LNCaP clone FGC (cell line): ENCODE data around the gene GRIK3.

Experiments used
- DNase-seq: peaks from one replicate; pipeline ENCODE4 v3.0.0-alpha.2; 2011; ENCODE audit warnings: low read depth
- H3K4me3 ChIP-seq: 2 replicates; pipeline ENCODE4 v1.5.1; 2011; ENCODE audit warnings: mild to moderate bottlenecking, low read depth, low read length, control low read depth
- CTCF ChIP-seq: IDR thresholded peaks from 2 replicates; pipeline ENCODE4 v1.5.1; 2012; ENCODE audit warnings: mild to moderate bottlenecking; ENCODE audit not compliant: control insufficient read depth, insufficient read depth; ENCODE audit errors: extremely low read depth

Gene GRIK3

GRCh38 chr1:36766481-36766880 is 267.8 kb downstream of the GRIK3 start:
- no peak for TF ChIP-seq CTCF
- DNase-seq, result no peak
- no peak overlapping the region for H3K4me3 ChIP-seq

GRCh38 chr1:36765785-36766300 is 268.5 kb downstream of the GRIK3 start:
- no peak overlapping the region for H3K4me3 ChIP-seq
- no peak for TF ChIP-seq CTCF
- no peak for DNase-seq

- no peak for DNase-seq
- TF ChIP-seq CTCF, result no peak
- no peak overlapping the region for H3K4me3 ChIP-seq
Measured at GRCh38 chr1:36764798-36765197, 269.5 kb downstream of the GRIK3 start.

- H3K4me3 ChIP-seq, result no peak overlapping the region
- no peak for TF ChIP-seq CTCF
- DNase-seq, result no peak
Measured at GRCh38 chr1:36763771-36764170, 270.5 kb downstream of the GRIK3 start.

- DNase-seq, result no peak
- no peak for TF ChIP-seq CTCF
Measured at GRCh38 chr1:36762174-36762573, 272.1 kb downstream of the GRIK3 start.

GRCh38 chr1:36761113-36761512 is 273.2 kb downstream of the GRIK3 start:
- H3K4me3 ChIP-seq, result no peak overlapping the region
- no peak for TF ChIP-seq CTCF
- DNase-seq, result no peak

More at GRCh38 chr1:36762174-36762573, 272.1 kb downstream of the GRIK3 start:
- H3K4me3 ChIP-seq, result no peak overlapping the region

GRCh38 chr1:36760081-36760480 is 274.2 kb downstream of the GRIK3 start:
- no peak overlapping the region for H3K4me3 ChIP-seq
- DNase-seq, result no peak
- no peak for TF ChIP-seq CTCF
